Right lobe of liver (tissue), 4 donors: ENCODE measurements around the gene EPO.

Experiments used
- POLR2A ChIP-seq: fragments of 450-650 bp; IDR thresholded peaks from one replicate; pipeline ENCODE4 v1.6.1; 2017; ENCODE audit warnings: antibody characterized with exemption, mild to moderate bottlenecking
- TF ChIP-seq, protein P1 (sequence below), 4 donors: fragments of 200-600 bp in 3 of 4; fragments of 450-650 bp in 1 of 4; IDR thresholded peaks; one replicate each; pipeline versions ENCODE4 v1.5.1 to v1.8.0; 2016 to 2022; ENCODE audit warnings: antibody characterized with exemption in 4 of 4, mild to moderate bottlenecking in 2 of 4
- donor health status: DM: no; HTN: no; CAD: no.
- donor health status: DM: no; HTN: no; CAD: no.
- donor health status: DM: no; HTN: yes; CAD: no.

DNA sequence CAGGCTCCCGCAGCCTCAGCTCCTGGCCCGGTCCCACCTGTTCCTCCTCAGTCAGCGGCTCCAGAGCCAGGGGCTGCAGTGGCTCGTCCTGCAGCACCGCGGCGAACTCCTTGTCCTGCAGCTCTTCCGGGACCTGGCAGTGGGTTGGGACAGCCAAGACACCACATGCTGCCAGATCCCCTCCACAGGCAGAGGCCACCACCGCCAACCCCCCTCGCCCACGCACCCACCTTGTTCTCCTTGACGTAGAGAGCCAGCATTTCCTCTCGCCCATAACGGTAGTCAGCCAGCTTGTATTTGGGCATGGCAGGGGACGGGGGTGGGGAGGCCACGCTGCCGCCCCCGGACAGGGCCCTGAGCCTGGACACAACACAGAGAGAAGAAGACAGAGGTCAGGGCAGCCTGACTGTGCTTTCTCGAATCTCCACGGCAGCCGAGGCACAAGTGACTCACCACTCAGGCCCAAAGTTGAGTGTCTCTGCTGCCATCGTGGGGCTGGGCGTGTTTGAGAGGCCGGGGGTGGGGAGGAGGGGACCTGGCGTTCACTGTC lies 32.4 kb upstream of the EPO start:
- TF ChIP-seq, protein P1, sequence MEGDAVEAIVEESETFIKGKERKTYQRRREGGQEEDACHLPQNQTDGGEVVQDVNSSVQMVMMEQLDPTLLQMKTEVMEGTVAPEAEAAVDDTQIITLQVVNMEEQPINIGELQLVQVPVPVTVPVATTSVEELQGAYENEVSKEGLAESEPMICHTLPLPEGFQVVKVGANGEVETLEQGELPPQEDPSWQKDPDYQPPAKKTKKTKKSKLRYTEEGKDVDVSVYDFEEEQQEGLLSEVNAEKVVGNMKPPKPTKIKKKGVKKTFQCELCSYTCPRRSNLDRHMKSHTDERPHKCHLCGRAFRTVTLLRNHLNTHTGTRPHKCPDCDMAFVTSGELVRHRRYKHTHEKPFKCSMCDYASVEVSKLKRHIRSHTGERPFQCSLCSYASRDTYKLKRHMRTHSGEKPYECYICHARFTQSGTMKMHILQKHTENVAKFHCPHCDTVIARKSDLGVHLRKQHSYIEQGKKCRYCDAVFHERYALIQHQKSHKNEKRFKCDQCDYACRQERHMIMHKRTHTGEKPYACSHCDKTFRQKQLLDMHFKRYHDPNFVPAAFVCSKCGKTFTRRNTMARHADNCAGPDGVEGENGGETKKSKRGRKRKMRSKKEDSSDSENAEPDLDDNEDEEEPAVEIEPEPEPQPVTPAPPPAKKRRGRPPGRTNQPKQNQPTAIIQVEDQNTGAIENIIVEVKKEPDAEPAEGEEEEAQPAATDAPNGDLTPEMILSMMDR (IDR thresholded peaks at IDR 0.05), result no peak
- TF ChIP-seq POLR2A, result no peak
